Endodermal cell (in vitro differentiated cells): Measurements from ENCODE around the gene CNTN4. TPM values are rescaled to one million over a fixed set of nuclear protein-coding genes. Genes with fewer than 3 reads are reported as not detected.
A peak's percentile ranks its signal among the peaks of the same experiment; 100 is the strongest.

Experiments
- DNase-seq: peaks from one replicate; pipeline ENCODE4 v3.0.0-alpha.2; 2017
- H3K27ac ChIP-seq: 2 replicates; pipeline ENCODE4 v1.5.1; 2013; ENCODE audit warnings: mild to moderate bottlenecking, low read depth, low read length, moderate library complexity
- H3K27me3 ChIP-seq: 2 replicates; pipeline ENCODE4 v1.6.1; 2013; ENCODE audit warnings: mild to moderate bottlenecking, low read length, moderate library complexity; ENCODE audit not compliant: insufficient read depth, control insufficient read depth, poor library complexity, severe bottlenecking
- H3K36me3 ChIP-seq: 2 replicates; pipeline ENCODE4 v1.7.0; 2013; ENCODE audit warnings: mild to moderate bottlenecking, low read length, moderate library complexity; ENCODE audit not compliant: control insufficient read depth, insufficient read depth
- H3K4me1 ChIP-seq: one replicate; pipeline ENCODE4 v1.7.0; 2013; ENCODE audit warnings: low read length; ENCODE audit not compliant: control insufficient read depth, insufficient read depth
- H3K4me3 ChIP-seq: 2 replicates; pipeline ENCODE4 v1.5.1; 2013; ENCODE audit warnings: mild to moderate bottlenecking, low read length, moderate library complexity
- H3K9ac ChIP-seq: 2 replicates; pipeline ENCODE4 v1.6.1; 2013; ENCODE audit warnings: mild to moderate bottlenecking, low read length, moderate library complexity; ENCODE audit not compliant: poor library complexity, severe bottlenecking; ENCODE audit errors: extremely low read depth
- H3K9me3 ChIP-seq: 2 replicates; pipeline ENCODE4 v1.6.1; 2013; ENCODE audit warnings: mild to moderate bottlenecking, low read length, moderate library complexity; ENCODE audit not compliant: control insufficient read depth
- H3K27ac Mint-ChIP-seq: 2 replicates; pipeline ENCODE4 v1.8.0; 2020; ENCODE audit warnings: mixed read lengths
- H3K27me3 Mint-ChIP-seq: 2 replicates; pipeline ENCODE4 v1.8.0; 2021; ENCODE audit warnings: mild to moderate bottlenecking, mixed read lengths; ENCODE audit not compliant: insufficient read depth
- H3K36me3 Mint-ChIP-seq: 2 replicates; pipeline ENCODE4 v1.8.0; 2020; ENCODE audit warnings: low read depth, mixed read lengths
- H3K4me1 Mint-ChIP-seq: 2 replicates; pipeline ENCODE4 v1.8.0; 2020; ENCODE audit warnings: mixed read lengths
- H3K4me3 Mint-ChIP-seq: 2 replicates; pipeline ENCODE4 v1.8.0; 2020; ENCODE audit warnings: mild to moderate bottlenecking, moderate library complexity, mixed read lengths
- H3K9me3 Mint-ChIP-seq: 2 replicates; pipeline ENCODE4 v1.8.0; 2020; ENCODE audit warnings: mild to moderate bottlenecking, mixed read lengths
- WGBS, 2 experiments: methylation state at CpG; one replicate each; pipeline versions ENCODE4 v1.1.5 to v1.1.7; 2013; ENCODE audit warnings: missing lambda C conversion rate in 2 of 2, mixed read lengths in 1 of 2; ENCODE audit not compliant: insufficient coverage in 1 of 2, insufficient read length in 1 of 2; 5-methylcytosine and 5-hydroxymethylcytosine counted together
- total RNA-seq, 2 donors: library from RNA; stranded (reverse); fragmentation: NEBNext Ultra II Directional in 1 of 2; extraction: Animal tissue kit (Norgen Biotek cat#: 25700) in 1 of 2; gene quantifications; 2 replicates in 1 of 2; 3 replicates in 1 of 2; pipeline ENCODE4 v1.2.1, GENCODE V29; 2021
- TF ChIP-seq, protein P1 (sequence below): fragments of 200-600 bp; sonication (generic); conservative IDR thresholded peaks from 2 replicates; pipeline ENCODE4 v1.5.0; 2021; ENCODE audit warnings: antibody characterized with exemption, mild to moderate bottlenecking

Gene CNTN4
- total RNA-seq, 2 donors from 2014 or later: 10.8 to 11.1 TPM

DNA sequence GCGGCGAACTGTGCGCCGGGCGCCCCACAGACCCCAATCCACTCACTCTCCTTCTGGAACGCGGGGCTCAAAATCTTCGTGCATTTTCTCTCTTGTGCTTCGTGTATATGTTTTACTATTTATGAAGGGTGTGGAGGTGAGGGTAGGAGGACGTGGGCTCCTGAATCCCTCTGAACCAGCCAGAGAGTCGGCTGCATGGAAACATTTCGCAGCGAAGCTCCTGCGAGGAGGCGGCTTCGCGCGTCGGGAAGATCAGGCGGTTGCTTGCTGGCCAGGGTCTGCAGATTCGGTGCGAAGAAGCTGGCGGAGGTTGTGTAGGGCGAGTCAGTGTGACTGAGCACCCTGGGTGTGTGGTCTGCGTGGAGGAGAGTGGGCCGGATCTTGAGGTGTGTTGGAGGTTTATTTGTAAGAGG, 1.1 kb downstream of the CNTN4 start:
- peak; percentile 76 for DNase-seq
- H3K4me3 Mint-ChIP-seq: peak overlapping the region; percentile 62
- Histone ChIP-seq H3K36me3 (no peaks in the 10 kb centered on the region), H3K9ac (no peak overlapping the region), H3K27me3 (peaks cover 57% of the 10 kb centered on the region), H3K27ac (no peak overlapping the region), H3K4me3 (peak overlapping the region; percentile 77), H3K4me1 (no peaks in the 10 kb centered on the region), H3K9me3 (peaks cover 38% of the 10 kb centered on the region)
- TF ChIP-seq, protein P1, sequence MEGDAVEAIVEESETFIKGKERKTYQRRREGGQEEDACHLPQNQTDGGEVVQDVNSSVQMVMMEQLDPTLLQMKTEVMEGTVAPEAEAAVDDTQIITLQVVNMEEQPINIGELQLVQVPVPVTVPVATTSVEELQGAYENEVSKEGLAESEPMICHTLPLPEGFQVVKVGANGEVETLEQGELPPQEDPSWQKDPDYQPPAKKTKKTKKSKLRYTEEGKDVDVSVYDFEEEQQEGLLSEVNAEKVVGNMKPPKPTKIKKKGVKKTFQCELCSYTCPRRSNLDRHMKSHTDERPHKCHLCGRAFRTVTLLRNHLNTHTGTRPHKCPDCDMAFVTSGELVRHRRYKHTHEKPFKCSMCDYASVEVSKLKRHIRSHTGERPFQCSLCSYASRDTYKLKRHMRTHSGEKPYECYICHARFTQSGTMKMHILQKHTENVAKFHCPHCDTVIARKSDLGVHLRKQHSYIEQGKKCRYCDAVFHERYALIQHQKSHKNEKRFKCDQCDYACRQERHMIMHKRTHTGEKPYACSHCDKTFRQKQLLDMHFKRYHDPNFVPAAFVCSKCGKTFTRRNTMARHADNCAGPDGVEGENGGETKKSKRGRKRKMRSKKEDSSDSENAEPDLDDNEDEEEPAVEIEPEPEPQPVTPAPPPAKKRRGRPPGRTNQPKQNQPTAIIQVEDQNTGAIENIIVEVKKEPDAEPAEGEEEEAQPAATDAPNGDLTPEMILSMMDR: no peak
- H3K4me1 Mint-ChIP-seq: peaks cover 28% of the 10 kb centered on the region
- WGBS, 2 experiments: 23 to 37% methylated on average over 19 to 26 of the region's 26 CpGs
- peaks cover under 1% of the 10 kb centered on the region for H3K9me3 Mint-ChIP-seq
- H3K27me3 Mint-ChIP-seq: peaks cover 74% of the 10 kb centered on the region
- no peak overlapping the region for H3K27ac Mint-ChIP-seq
- H3K36me3 Mint-ChIP-seq: peaks cover 3% of the 10 kb centered on the region

DNA sequence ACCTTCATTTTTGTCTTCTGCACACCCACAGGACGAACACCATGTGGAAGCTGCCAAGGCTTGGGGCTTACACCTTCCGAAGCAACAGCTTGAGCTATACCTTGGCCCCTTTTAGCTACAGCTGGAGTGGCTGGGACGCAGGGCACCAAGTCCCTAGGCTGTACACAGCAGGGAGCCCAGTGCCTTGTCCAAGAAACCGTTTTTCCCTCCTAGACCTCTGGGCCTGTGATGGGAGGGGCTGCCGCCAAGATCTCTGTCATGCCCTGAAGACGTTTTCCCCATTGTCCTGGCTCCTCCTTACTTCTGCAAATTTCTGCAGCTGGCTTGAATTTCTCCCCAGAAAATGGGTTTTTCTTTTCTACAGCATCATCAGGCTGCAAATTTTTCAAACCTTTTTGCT, 7.8 kb downstream of the CNTN4 start:
- no peak for DNase-seq
- no peak overlapping the region for H3K4me3 Mint-ChIP-seq
- peaks cover 27% of the 10 kb centered on the region for H3K36me3 Mint-ChIP-seq
- TF ChIP-seq, protein P1: no peak
- H3K4me1 Mint-ChIP-seq: peaks cover 7% of the 10 kb centered on the region
- WGBS, 2 experiments: 61 to 71% methylated on average over 4 to 6 of the region's 6 CpGs
- Histone ChIP-seq H3K36me3 (no peaks in the 10 kb centered on the region), H3K9ac (no peak overlapping the region), H3K9me3 (peaks cover 58% of the 10 kb centered on the region), H3K27ac (no peak overlapping the region), H3K4me1 (no peaks in the 10 kb centered on the region), H3K4me3 (no peak overlapping the region), H3K27me3 (peaks cover 10% of the 10 kb centered on the region)
- peaks cover 32% of the 10 kb centered on the region for H3K9me3 Mint-ChIP-seq
- H3K27ac Mint-ChIP-seq: no peak overlapping the region
- H3K27me3 Mint-ChIP-seq: peaks cover 17% of the 10 kb centered on the region

DNA sequence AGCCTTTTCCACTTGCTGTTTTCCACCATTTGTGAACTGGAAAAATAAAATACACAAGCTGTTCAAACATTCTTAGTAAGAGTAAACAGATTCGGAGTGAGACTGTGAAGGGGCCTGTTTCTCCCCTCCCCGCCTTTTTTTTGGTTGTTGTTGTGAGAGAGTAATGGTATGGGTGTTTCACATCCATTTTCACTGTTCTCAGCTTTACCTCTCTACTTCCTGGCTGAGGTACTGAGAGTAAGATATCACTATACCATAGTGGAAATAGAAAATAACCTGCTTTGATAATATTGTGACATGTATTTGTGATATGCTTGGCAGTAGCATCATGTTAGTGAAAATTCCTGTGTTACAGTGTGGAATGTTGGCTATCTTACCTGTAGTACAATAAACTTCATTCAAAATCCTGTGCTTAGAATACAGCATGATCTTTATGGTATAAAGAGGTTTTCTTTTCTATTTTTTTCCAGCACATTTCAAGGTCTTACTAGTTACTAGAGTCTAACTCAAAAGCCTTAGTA, 12.0 kb downstream of the CNTN4 start:
- Histone ChIP-seq H3K4me1 (no peaks in the 10 kb centered on the region), H3K36me3 (no peaks in the 10 kb centered on the region), H3K4me3 (no peak overlapping the region), H3K9me3 (peaks cover 29% of the 10 kb centered on the region), H3K27ac (no peak overlapping the region), H3K27me3 (no peaks in the 10 kb centered on the region), H3K9ac (no peak overlapping the region)
- H3K27me3 Mint-ChIP-seq: no peaks in the 10 kb centered on the region
- H3K36me3 Mint-ChIP-seq: peaks cover 15% of the 10 kb centered on the region
- peaks cover 23% of the 10 kb centered on the region for H3K9me3 Mint-ChIP-seq
- DNase-seq: no peak
- peaks cover 8% of the 10 kb centered on the region for H3K4me1 Mint-ChIP-seq
- TF ChIP-seq, protein P1: no peak
- no peak overlapping the region for H3K4me3 Mint-ChIP-seq
- H3K27ac Mint-ChIP-seq: no peak overlapping the region
- WGBS, 2 experiments: 92% methylated on average over 2 of the region's 2 CpGs; no CpG with 5 or more reads in 1 of the 2 experiments
